Retinal pigment epithelial cell (primary cell): ENCODE measurements around the gene JUP.

ENCODE experiments used
- DNase-seq: peaks from one replicate; pipeline ENCODE4 v3.0.0-alpha.2; 2010; ENCODE audit warnings: low read depth
- H3K4me3 ChIP-seq: 2 replicates; pipeline ENCODE4 v1.5.1; 2011; ENCODE audit warnings: mild to moderate bottlenecking, low read length, control low read depth, moderate library complexity
- TF ChIP-seq, protein P1 (sequence below): conservative IDR thresholded peaks from 2 replicates; pipeline ENCODE4 v1.5.1; 2011; ENCODE audit warnings: low read depth, low read length, control low read depth, inconsistent platforms

Gene JUP

GRCh38 chr17:41730479-41730878, 56.0 kb downstream of the JUP start:
- DNase-seq = no peak
- H3K4me3 ChIP-seq = no peak overlapping the region
- TF ChIP-seq, protein P1, sequence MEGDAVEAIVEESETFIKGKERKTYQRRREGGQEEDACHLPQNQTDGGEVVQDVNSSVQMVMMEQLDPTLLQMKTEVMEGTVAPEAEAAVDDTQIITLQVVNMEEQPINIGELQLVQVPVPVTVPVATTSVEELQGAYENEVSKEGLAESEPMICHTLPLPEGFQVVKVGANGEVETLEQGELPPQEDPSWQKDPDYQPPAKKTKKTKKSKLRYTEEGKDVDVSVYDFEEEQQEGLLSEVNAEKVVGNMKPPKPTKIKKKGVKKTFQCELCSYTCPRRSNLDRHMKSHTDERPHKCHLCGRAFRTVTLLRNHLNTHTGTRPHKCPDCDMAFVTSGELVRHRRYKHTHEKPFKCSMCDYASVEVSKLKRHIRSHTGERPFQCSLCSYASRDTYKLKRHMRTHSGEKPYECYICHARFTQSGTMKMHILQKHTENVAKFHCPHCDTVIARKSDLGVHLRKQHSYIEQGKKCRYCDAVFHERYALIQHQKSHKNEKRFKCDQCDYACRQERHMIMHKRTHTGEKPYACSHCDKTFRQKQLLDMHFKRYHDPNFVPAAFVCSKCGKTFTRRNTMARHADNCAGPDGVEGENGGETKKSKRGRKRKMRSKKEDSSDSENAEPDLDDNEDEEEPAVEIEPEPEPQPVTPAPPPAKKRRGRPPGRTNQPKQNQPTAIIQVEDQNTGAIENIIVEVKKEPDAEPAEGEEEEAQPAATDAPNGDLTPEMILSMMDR = no peak

GRCh38 chr17:41728056-41728455, 58.5 kb downstream of the JUP start:
- TF ChIP-seq, protein P1 = no peak
- no peak overlapping the region for H3K4me3 ChIP-seq
- no peak for DNase-seq

GRCh38 chr17:41725134-41725533, 61.4 kb downstream of the JUP start:
- no peak for DNase-seq

DNA sequence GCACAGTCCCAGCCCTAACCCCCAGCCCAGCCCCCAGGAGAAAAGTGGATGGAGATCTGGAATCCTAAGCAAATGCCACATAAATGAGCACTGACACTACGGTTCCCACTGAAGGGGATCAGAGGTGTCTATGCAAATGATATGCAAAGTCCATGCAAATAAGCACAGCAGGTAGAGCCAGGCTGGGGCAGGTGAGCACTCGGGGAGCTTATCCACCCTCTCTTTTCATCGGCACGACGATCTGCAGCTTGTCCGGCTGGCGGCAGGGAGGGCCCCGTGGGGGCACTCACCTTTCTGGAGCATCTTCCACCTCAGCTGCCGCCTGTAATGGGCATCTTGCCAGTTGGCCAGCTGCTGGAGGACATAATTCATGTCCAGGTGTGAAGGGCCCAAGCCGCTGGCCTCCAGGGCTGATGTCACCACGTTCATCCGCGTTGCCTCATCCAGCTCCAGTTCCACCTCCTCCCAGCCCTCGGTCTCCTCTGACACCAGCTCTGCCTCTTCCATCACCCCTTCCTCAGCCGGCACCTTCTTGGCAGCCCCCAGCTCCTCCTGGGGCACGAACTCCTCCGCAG, 61.9 kb downstream of the JUP start:
- TF ChIP-seq, protein P1 = no peak
- no peak for DNase-seq
- no peak overlapping the region for H3K4me3 ChIP-seq

More at GRCh38 chr17:41725134-41725533, 61.4 kb downstream of the JUP start:
- TF ChIP-seq, protein P1 = no peak
- H3K4me3 ChIP-seq = no peak overlapping the region

DNA sequence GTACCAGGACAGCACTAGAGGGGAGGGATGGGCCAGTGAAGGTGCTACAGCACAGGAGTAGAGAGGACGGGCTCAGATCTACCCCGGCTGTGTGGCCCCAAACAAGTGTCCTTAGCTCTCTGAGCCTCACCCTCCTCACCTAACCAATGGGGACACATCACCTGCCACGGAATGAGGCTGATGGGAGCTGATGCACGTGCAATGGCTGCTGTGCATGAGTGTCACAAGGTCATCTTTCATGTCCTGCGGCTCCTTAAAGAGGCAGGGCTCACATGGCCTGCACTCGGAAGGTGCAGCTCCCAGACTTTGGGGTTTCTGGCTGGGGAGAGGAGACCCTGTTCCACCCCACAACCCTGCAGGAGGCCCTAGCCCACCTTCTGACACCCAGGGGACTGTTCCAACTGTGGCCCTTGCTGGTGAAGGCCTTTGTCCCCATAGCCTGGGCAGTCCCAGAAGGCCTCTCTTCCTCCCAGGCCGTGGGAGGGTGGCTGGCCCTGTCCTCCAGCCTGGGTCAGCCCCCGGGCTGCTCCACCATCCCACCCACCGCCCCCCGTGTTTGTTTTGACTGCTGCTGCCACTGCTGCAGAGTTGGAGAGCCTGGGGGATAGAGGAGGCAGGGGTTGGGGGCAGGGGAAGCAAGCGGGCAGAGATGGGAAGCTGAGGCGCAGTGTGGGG, 62.6 kb downstream of the JUP start:
- no peak for DNase-seq
- H3K4me3 ChIP-seq = no peak overlapping the region
- TF ChIP-seq, protein P1 = no peak

DNA sequence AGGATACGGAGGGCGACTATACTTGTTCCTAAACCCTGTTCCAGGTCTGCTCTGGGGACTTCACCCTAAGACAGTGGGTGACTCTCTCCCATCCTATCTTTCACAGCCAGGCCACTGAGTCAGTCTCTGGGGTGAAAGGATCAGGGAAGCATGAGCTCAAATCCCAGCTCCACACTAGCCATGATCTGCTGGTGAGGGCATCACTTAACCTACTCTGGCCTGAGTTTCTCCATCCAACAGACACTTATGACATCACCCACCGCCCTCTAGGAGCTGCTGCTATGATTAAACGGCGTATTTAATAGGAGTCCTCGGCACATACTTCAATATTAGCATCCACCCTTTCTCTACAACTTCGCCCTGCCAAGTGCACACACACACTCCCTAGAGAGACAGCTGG, 64.3 kb downstream of the JUP start:
- TF ChIP-seq, protein P1 = no peak
- DNase-seq = no peak
- no peak overlapping the region for H3K4me3 ChIP-seq

DNA sequence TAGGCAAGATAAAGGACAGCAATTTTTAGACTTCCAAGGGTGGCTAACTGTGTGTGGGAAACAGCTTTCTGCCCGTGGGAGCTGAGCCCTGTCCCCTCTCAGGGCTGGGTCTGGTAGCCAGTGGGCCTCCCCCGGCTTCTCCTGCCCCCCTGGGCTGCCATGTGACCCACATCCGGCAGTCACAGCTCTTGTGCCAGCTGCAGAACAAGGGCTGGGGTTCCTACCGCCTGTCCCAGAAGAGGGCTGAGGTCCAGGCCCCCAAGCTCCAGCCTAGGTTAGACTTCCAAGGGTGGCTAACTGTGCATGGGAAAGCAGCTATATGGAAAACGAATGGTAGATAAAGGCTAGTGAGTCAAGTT, 68.2 kb downstream of the JUP start:
- DNase-seq = no peak
- H3K4me3 ChIP-seq = no peak overlapping the region
- TF ChIP-seq, protein P1 = no peak
